ENCODE data around the gene CDC20B.
"Not testable (repeated sequence)": the region's sequence is repeated elsewhere in the genome, so short reads cannot be mapped to it uniquely, and the experiment has no call there.

CDC20B gene

DNA sequence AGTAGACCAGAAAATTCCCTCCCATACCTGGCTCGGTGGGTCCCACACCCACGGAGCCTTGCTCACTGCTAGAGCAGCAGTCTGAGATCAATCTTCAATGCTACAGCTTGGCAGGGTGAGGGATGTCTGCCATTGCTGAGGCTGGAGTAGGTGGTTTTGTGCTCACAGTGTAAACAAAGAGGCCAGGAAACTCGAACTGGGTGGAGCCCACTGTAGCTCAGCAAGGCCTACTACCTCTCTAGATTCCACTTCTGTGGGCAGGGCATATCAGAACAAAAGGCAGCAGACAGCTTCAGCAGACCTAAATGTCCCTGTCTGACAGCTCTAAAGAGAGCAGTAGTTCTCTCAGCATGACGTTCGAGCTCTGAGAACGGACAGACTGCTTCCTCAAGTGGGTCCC is 76.1 kb downstream of the CDC20B start:
- TF ChIP-seq, protein P1, sequence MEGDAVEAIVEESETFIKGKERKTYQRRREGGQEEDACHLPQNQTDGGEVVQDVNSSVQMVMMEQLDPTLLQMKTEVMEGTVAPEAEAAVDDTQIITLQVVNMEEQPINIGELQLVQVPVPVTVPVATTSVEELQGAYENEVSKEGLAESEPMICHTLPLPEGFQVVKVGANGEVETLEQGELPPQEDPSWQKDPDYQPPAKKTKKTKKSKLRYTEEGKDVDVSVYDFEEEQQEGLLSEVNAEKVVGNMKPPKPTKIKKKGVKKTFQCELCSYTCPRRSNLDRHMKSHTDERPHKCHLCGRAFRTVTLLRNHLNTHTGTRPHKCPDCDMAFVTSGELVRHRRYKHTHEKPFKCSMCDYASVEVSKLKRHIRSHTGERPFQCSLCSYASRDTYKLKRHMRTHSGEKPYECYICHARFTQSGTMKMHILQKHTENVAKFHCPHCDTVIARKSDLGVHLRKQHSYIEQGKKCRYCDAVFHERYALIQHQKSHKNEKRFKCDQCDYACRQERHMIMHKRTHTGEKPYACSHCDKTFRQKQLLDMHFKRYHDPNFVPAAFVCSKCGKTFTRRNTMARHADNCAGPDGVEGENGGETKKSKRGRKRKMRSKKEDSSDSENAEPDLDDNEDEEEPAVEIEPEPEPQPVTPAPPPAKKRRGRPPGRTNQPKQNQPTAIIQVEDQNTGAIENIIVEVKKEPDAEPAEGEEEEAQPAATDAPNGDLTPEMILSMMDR (IDR thresholded peaks at IDR 0.05; ENCODE audit: control extremely low read depth, extremely low read depth, low read depth, missing control alignments): no peak
- ChIA-PET CTCF (no interaction called here), POLR2A (no interaction called here)
- DNase-seq (ENCODE audit: extremely low spot score): no peak

GRCh38 chr5:55096182-55096581 is 76.8 kb downstream of the CDC20B start:
- TF ChIP-seq, protein P1 (IDR thresholded peaks at IDR 0.05; ENCODE audit: control extremely low read depth, extremely low read depth, low read depth, missing control alignments): no peak
- DNase-seq (ENCODE audit: extremely low spot score): no peak
- ChIA-PET POLR2A (no interaction called here), CTCF (interaction anchor here (1.0 to 1.4 kb wide), 2 partner anchors 10 to 38 kb away, joined by 3 read pairs; no protein-coding TSS in a partner anchor)

DNA sequence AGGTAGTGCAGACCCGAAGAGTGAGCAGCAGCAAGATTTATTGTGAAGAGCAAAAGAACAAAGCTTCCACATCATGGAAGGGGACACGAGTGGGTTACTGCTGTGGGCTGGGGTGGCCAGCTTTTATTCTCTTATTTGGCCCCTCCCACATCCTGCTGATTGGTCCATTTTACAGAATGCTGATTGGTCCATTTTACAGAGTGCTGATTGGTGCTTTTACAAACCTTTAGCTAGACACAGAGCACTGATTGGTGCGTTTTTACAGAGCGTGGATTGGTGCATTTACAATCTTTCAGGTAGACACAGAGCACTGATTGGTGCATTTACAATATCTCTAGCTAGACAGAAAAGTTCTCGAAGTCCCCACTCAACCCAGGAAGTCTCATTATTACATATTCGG is 82.0 kb downstream of the CDC20B start:
- DNase-seq (ENCODE audit: extremely low spot score); POLR2A ChIA-PET: not testable (repeated sequence)
- CTCF ChIA-PET: interaction anchor here (1.6 kb wide), 1 partner anchor 16 kb away, joined by 4 read pairs; no protein-coding TSS in a partner anchor

DNA sequence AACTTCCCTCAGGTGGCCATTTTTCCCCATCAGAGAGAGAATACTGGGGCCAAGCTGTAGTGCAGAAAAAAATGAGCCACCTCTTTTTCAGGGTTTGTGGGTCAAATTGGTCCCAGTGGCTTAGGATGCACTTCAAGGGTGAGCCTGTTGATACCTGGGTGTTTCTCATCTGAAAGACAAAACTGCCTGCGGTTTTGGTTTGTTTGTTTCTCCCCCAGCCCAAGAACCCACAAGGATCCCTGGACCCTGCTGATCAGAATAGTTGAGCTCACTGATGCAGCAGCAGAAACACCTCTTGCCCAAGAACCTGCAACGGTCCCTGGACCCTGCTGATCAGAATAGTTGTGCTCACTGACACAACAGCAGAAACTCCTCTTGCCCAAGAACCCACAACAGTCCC is 83.7 kb downstream of the CDC20B start:
- DNase-seq (ENCODE audit: extremely low spot score); POLR2A ChIA-PET: not testable (repeated sequence)
- CTCF ChIA-PET: interaction anchor here (1.0 kb wide), 1 partner anchor 42 kb away, joined by 3 read pairs; no protein-coding TSS in a partner anchor

DNA sequence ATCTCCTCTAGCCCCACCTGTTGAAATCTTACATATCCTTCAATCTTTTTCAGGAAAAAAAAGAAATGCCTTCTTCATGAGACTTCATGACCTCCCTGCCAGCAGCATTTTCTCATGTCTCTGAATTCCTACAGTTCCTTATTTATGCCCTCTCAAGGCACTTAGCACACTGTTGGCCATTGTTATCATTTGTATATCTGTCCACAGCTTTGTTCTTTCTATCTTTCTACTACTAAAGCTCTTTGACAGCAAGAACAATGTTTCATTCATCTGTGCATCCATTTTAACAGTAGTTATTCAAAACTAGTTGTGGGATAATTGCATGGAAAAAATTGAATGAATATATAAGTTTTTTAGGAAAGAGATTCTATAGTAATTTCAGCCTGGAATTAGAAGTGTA is 91.4 kb downstream of the CDC20B start:
- TF ChIP-seq, protein P1 (IDR thresholded peaks at IDR 0.05; ENCODE audit: control extremely low read depth, extremely low read depth, low read depth, missing control alignments): no peak

GRCh38 chr5:55073211-55073610 is 99.8 kb downstream of the CDC20B start:
- DNase-seq (ENCODE audit: extremely low spot score): no peak
- ChIA-PET POLR2A (no interaction called here), CTCF (no interaction called here)
- TF ChIP-seq, protein P1 (IDR thresholded peaks at IDR 0.05; ENCODE audit: control extremely low read depth, extremely low read depth, low read depth, missing control alignments): no peak

More for the DNA sequence above, 91.4 kb downstream of the CDC20B start:
- POLR2A ChIA-PET: no interaction called here
- DNase-seq (ENCODE audit: extremely low spot score): no peak
- CTCF ChIA-PET: no interaction called here

DNA sequence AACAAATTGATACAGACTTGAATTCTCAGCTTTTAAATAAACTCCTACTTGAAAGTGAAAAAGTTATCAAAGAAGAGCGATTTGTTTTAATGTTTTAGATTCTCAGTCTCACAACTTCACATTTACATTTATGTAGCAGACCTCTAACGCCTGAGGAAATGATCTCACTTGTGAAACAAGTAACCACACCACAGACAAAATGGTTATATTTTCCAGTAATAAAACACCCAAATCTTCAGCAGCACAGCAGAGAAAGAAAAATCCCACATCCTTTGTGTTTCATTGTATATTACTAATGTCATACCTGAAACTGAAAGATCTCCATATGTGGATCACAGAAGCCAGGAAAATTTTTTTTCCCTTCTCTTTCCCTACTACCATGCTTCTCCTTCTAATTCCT is 100.3 kb downstream of the CDC20B start:
- DNase-seq (ENCODE audit: extremely low spot score): no peak
- CTCF ChIA-PET: no interaction called here
- POLR2A ChIA-PET: no interaction called here
- TF ChIP-seq, protein P1 (IDR thresholded peaks at IDR 0.05; ENCODE audit: control extremely low read depth, extremely low read depth, low read depth, missing control alignments): no peak

DNA sequence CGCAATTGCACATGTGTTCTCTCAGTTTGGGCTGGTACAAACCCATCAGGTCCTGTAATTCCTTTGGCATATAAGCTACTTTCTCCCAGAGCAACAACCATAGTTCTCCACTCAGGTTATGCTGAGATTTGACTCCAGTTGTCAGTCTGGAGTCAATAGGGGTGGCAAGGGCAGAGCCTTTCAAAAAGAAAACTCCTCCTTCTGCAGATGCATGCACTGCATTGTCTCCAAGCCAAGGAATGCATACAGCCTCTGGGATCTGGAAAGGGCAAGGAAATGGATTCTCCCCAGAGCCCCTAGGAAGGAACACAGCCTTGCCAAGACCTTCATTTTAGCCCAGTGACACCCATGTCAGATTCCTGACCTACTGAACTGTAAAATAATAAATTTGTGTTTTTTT is 101.6 kb downstream of the CDC20B start:
- POLR2A ChIA-PET: no interaction called here
- no peak for DNase-seq (ENCODE audit: extremely low spot score)
- TF ChIP-seq, protein P1 (IDR thresholded peaks at IDR 0.05; ENCODE audit: control extremely low read depth, extremely low read depth, low read depth, missing control alignments): no peak
- CTCF ChIA-PET: interaction anchor here (1.3 kb wide), 1 partner anchor 37 kb away, joined by 3 read pairs; no protein-coding TSS in a partner anchor

Data from GM10248 (cell line).